ENCODE measurements around the gene TRIM17.

The TRIM17 gene

DNA sequence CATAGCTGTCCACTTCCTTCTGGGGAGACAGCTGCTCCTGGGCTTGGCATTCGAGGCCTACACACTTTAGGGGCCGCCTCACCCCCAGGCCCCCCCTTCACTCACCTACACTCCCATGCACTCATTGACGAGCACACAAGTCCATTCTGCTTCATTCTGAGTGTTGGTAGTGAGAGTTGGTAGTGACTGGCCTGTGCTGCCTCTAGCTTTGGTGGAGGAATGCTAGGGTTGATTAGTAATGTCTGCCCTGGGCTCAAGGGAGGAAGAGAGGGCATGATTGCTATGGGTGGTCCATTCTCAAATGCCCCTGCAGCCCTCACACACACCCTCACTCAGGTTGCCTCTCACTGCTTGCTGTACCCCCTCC, 40.4 kb downstream of the TRIM17 start:
- H3K9ac ChIP-seq, result no peak overlapping the region
- TF ChIP-seq, protein P1, sequence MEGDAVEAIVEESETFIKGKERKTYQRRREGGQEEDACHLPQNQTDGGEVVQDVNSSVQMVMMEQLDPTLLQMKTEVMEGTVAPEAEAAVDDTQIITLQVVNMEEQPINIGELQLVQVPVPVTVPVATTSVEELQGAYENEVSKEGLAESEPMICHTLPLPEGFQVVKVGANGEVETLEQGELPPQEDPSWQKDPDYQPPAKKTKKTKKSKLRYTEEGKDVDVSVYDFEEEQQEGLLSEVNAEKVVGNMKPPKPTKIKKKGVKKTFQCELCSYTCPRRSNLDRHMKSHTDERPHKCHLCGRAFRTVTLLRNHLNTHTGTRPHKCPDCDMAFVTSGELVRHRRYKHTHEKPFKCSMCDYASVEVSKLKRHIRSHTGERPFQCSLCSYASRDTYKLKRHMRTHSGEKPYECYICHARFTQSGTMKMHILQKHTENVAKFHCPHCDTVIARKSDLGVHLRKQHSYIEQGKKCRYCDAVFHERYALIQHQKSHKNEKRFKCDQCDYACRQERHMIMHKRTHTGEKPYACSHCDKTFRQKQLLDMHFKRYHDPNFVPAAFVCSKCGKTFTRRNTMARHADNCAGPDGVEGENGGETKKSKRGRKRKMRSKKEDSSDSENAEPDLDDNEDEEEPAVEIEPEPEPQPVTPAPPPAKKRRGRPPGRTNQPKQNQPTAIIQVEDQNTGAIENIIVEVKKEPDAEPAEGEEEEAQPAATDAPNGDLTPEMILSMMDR (conservative IDR thresholded peaks at IDR 0.05; ENCODE audit: low read depth, low read length), result no peak

GRCh38 chr1:228375578-228376261, 40.9 kb downstream of the TRIM17 start:
- TF ChIP-seq, protein P1 (conservative IDR thresholded peaks at IDR 0.05; ENCODE audit: low read depth, low read length), result no peak
- Histone ChIP-seq H3K79me2 (ENCODE audit: insufficient read depth, low read depth) (no peaks in the 10 kb centered on the region), H3K36me3 (ENCODE audit: insufficient read depth) (no peaks in the 10 kb centered on the region), H4K20me1 (ENCODE audit: insufficient read depth) (no peaks in the 10 kb centered on the region), H3K27ac (no peak overlapping the region), H3K4me2 (no peak overlapping the region), H3K9ac (no peak overlapping the region), H2AFZ (ENCODE audit: low read depth) (no peak overlapping the region), H3K27me3 (ENCODE audit: insufficient read depth, low read depth) (no peaks in the 10 kb centered on the region), H3K4me1 (ENCODE audit: low read depth, poor library complexity, severe bottlenecking) (no peaks in the 10 kb centered on the region), H3K4me3 (IDR thresholded peaks at IDR 0.05; ENCODE audit: insufficient read depth, low read depth, low read length) (no peak overlapping the region)

More for the DNA sequence above, 40.4 kb downstream of the TRIM17 start:
- H4K20me1 ChIP-seq (ENCODE audit: insufficient read depth), result no peaks in the 10 kb centered on the region
- H3K4me3 ChIP-seq (IDR thresholded peaks at IDR 0.05; ENCODE audit: insufficient read depth, low read depth, low read length), result no peak overlapping the region
- H3K27ac ChIP-seq, result no peak overlapping the region
- no peaks in the 10 kb centered on the region for H3K27me3 ChIP-seq (ENCODE audit: insufficient read depth, low read depth)
- H2AFZ ChIP-seq (ENCODE audit: low read depth), result no peak overlapping the region
- H3K36me3 ChIP-seq (ENCODE audit: insufficient read depth), result no peaks in the 10 kb centered on the region
- no peaks in the 10 kb centered on the region for H3K79me2 ChIP-seq (ENCODE audit: insufficient read depth, low read depth)
- H3K4me1 ChIP-seq (ENCODE audit: low read depth, poor library complexity, severe bottlenecking), result no peaks in the 10 kb centered on the region
- H3K4me2 ChIP-seq, result no peak overlapping the region

GRCh38 chr1:228374711-228375577, 41.7 kb downstream of the TRIM17 start:
- Histone ChIP-seq H2AFZ (ENCODE audit: low read depth) (no peak overlapping the region), H3K4me3 (IDR thresholded peaks at IDR 0.05; ENCODE audit: insufficient read depth, low read depth, low read length) (no peak overlapping the region), H3K36me3 (ENCODE audit: insufficient read depth) (no peaks in the 10 kb centered on the region), H3K4me2 (no peak overlapping the region), H3K9ac (no peak overlapping the region), H4K20me1 (ENCODE audit: insufficient read depth) (no peaks in the 10 kb centered on the region), H3K79me2 (ENCODE audit: insufficient read depth, low read depth) (no peaks in the 10 kb centered on the region), H3K4me1 (ENCODE audit: low read depth, poor library complexity, severe bottlenecking) (no peaks in the 10 kb centered on the region), H3K27ac (no peak overlapping the region), H3K27me3 (ENCODE audit: insufficient read depth, low read depth) (no peaks in the 10 kb centered on the region)
- TF ChIP-seq, protein P1 (conservative IDR thresholded peaks at IDR 0.05; ENCODE audit: low read depth, low read length), result no peak

- no peak overlapping the region for H3K4me2 ChIP-seq
- H3K27ac ChIP-seq, result no peak overlapping the region
- no peaks in the 10 kb centered on the region for H3K27me3 ChIP-seq (ENCODE audit: insufficient read depth, low read depth)
- TF ChIP-seq, protein P1 (conservative IDR thresholded peaks at IDR 0.05; ENCODE audit: low read depth, low read length), result no peak
- no peaks in the 10 kb centered on the region for H3K36me3 ChIP-seq (ENCODE audit: insufficient read depth)
- H3K9ac ChIP-seq, result no peak overlapping the region
- H2AFZ ChIP-seq (ENCODE audit: low read depth), result no peak overlapping the region
- no peaks in the 10 kb centered on the region for H4K20me1 ChIP-seq (ENCODE audit: insufficient read depth)
- no peak overlapping the region for H3K4me3 ChIP-seq (IDR thresholded peaks at IDR 0.05; ENCODE audit: insufficient read depth, low read depth, low read length)
- no peaks in the 10 kb centered on the region for H3K4me1 ChIP-seq (ENCODE audit: low read depth, poor library complexity, severe bottlenecking)
- no peaks in the 10 kb centered on the region for H3K79me2 ChIP-seq (ENCODE audit: insufficient read depth, low read depth)
Measured at GRCh38 chr1:228373681-228374571, 42.7 kb downstream of the TRIM17 start.

All from KMS-11 (cell line).